GM23248 (cell line): Measurements from ENCODE around the gene THAP5.

Source experiments
- EZH2 ChIP-seq: fragments of 200-600 bp; sonication (generic); IDR thresholded peaks from 2 replicates; pipeline ENCODE4 v1.6.1; 2018; ENCODE audit warnings: antibody characterized with exemption, mild to moderate bottlenecking; ENCODE audit not compliant: insufficient read depth, poor library complexity, severe bottlenecking
- EZH2phosphoT487 ChIP-seq: fragments of 200-600 bp; sonication (generic); IDR thresholded peaks from 2 replicates; pipeline ENCODE4 v1.6.1; 2018; ENCODE audit warnings: antibody characterized with exemption, moderate library complexity, mild to moderate bottlenecking, low read depth; ENCODE audit not compliant: insufficient read depth

DNA sequence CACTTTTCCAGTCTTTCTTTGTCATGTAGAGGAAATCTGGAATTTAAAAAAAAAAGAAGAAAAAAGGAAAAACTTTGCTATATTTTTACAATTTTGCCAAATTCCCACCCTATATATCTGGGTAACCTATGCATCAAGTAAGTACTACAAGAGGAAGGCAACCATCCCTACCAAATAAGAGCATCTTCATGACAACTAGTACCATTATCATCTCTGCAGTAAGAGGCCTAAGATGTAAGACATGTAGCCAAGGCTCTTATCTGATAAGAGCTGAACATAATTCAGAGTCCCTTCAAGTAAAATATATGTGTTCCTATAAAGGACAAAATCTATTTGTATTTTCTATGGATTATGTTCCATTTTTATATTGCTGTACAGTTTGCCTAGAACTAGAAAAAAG, 3.5 kb downstream of the THAP5 start:
- no peak for TF ChIP-seq EZH2phosphoT487
- TF ChIP-seq EZH2: no peak
